PFSK-1 (cell line): ENCODE data around the gene SGMS2.

Experiments used
- FOXP2 ChIP-seq: optimal IDR thresholded peaks from 2 replicates; pipeline ENCODE3; 2011; ENCODE audit warnings: borderline replicate concordance, control low read depth, inconsistent platforms; ENCODE audit not compliant: insufficient read depth; ENCODE audit errors: extremely low read length, extremely low read depth
- POLR2AphosphoS5 ChIP-seq: IDR thresholded peaks from 2 replicates; pipeline ENCODE4 v1.6.1; 2012; ENCODE audit warnings: low read depth, mild to moderate bottlenecking, control low read depth, low read length, moderate library complexity
- REST ChIP-seq, 2 experiments: IDR thresholded peaks; 2 replicates each; pipeline versions ENCODE4 v1.6.1 to v1.8.0; 2011 to 2012; ENCODE audit warnings: low read depth in 2 of 2, low read length in 2 of 2, control low read depth in 1 of 2, inconsistent platforms in 1 of 2, mild to moderate bottlenecking in 1 of 2, moderate library complexity in 1 of 2; ENCODE audit not compliant: insufficient read depth in 1 of 2
- SIN3A ChIP-seq: IDR thresholded peaks from 2 replicates; pipeline ENCODE4 v1.6.1; 2012; ENCODE audit warnings: mild to moderate bottlenecking, low read length, moderate library complexity, borderline replicate concordance; ENCODE audit not compliant: insufficient read depth
- TAF1 ChIP-seq: IDR thresholded peaks from 2 replicates; pipeline ENCODE4 v1.6.1; 2012; ENCODE audit warnings: low read length, control low read depth, borderline replicate concordance; ENCODE audit not compliant: insufficient read depth

SGMS2 gene

GRCh38 chr4:107825072-107825824 is 516 bp downstream of the SGMS2 start:
- no peak for TF ChIP-seq TAF1
- TF ChIP-seq POLR2AphosphoS5, result no peak
- TF ChIP-seq REST (IDR thresholded peaks at IDR 0.05; ENCODE audit: insufficient read depth in 1 of 2, low read depth in 2 of 2, low read length in 2 of 2), result no peak
- no peak for TF ChIP-seq FOXP2
- no peak for TF ChIP-seq SIN3A

- TF ChIP-seq POLR2AphosphoS5 (no peak), REST (IDR thresholded peaks at IDR 0.05; ENCODE audit: insufficient read depth in 1 of 2, low read depth in 2 of 2, low read length in 2 of 2) (no peak), TAF1 (no peak), SIN3A (no peak), FOXP2 (no peak)
These were observed 1.8 kb downstream of the SGMS2 start for GRCh38 chr4:107826421-107826980.

- TF ChIP-seq REST (IDR thresholded peaks at IDR 0.05; ENCODE audit: insufficient read depth in 1 of 2, low read depth in 2 of 2, low read length in 2 of 2), result no peak
- no peak for TF ChIP-seq SIN3A
- no peak for TF ChIP-seq POLR2AphosphoS5
- no peak for TF ChIP-seq TAF1
These were observed 3.8 kb downstream of the SGMS2 start for GRCh38 chr4:107828315-107829090.

- TF ChIP-seq SIN3A (no peak), FOXP2 (no peak), TAF1 (no peak), POLR2AphosphoS5 (no peak), REST (IDR thresholded peaks at IDR 0.05; ENCODE audit: insufficient read depth in 1 of 2, low read depth in 2 of 2, low read length in 2 of 2) (no peak)
These were observed 6.4 kb downstream of the SGMS2 start for GRCh38 chr4:107831140-107831539.
